HG03095 (cell line): ENCODE data around the gene UBN1.
"Not testable (repeated sequence)": the region's sequence is repeated elsewhere in the genome, so short reads cannot be mapped to it uniquely, and the experiment has no call there.

Experiments
- ATAC-seq: cut with Tn5 transposase; IDR thresholded peaks from one replicate; pipeline ENCODE4 v1.9.1; 2021; ENCODE audit warnings: moderate library complexity; ENCODE audit not compliant: unreplicated experiment

Gene UBN1

GRCh38 chr16:4925293-4925607 is 78.0 kb downstream of the UBN1 start:
- ATAC-seq = no peak

DNA sequence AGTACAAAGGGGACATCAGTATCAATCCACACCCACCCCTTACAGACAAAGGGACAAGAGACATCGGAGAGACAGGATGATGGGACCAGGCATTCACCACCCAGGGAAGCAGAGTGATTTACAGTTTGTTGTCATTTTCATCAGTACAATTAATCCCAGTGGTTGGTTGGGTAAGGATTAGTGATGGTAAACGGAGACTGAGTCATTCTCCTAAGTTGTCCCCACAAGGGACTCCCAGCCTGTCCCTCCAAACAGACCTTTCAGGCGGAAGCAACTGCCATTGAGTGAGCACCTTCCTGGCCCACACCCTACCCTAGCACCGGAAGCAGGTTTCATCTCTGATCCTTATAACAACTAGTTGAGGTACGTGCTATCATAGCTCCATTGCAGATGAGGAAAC is 78.5 kb downstream of the UBN1 start:
- no peak for ATAC-seq

GRCh38 chr16:4926928-4927327 is 79.6 kb downstream of the UBN1 start:
- ATAC-seq = no peak

- ATAC-seq = no peak
Observed at GRCh38 chr16:4927661-4928060, 80.4 kb downstream of the UBN1 start.

DNA sequence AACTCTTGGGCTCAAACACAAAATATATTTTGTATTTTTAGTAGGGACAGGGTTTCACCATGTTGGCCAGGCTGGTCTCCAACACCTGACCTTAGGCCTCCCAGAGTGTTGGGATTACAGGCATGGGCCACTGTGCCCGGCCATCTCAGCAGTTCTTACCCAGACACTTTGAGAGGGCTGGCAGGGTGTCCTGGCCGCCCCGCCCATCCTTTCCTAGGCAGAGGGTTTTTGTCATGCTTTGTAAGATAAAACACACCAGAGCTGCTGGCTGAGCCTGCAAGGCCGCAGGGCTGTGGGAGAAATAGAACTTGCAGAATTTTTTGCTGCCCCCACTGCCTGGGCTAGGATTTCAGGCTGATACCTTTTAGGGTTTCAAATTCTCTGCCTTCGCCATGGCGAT is 80.9 kb downstream of the UBN1 start:
- no peak for ATAC-seq

DNA sequence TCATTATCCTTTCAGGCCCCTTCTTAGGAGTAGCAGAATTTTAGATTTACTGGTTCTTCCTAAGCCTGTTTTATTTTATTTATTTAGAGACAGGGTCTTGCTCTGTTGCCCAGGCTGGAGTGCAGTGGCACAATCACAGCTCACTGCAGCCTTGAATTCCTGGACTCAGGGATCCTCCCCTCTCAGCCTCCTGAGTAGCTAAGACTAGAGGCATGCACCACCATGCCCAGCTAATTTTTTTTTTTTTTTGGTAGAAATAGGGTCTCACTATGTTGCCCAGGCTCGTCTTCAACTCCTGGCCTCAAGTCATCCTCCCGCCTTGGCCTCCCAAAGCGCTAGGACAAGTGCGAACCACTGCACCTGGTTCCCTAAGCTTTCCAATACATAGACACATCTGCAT is 82.3 kb downstream of the UBN1 start:
- ATAC-seq = not testable (repeated sequence)

DNA sequence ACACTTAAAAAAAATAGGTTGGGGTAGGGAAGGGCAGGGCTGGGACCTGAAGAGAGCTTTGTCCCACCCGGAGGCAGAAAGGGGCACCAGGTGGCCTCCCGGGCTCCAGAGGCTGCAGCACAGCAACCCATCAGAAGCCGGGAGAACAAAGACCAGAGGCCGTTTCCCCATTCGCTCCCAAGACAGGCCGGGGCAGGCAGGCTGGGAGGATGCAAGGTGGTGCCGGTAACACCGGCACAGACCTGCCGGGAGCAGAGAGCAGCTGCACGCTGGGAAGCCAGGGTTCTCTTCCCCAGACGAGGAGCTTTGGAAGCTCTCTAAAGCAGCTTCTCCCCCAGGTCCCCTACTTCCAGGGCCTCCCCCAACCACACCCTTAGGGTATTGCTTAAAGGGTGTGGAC is 84.1 kb downstream of the UBN1 start:
- no peak for ATAC-seq
